IPS-18a (cell line): ENCODE results near the gene DDR1.

Experiments used
- H3K27ac ChIP-seq: one replicate; pipeline ENCODE4 v1.5.1; 2013; ENCODE audit warnings: low read length
- H3K27me3 ChIP-seq: one replicate; pipeline ENCODE4 v1.6.1; 2013; ENCODE audit warnings: mild to moderate bottlenecking, low read length; ENCODE audit not compliant: control insufficient read depth, insufficient read depth
- H3K36me3 ChIP-seq: one replicate; pipeline ENCODE4 v1.6.1; 2013; ENCODE audit warnings: low read depth, low read length; ENCODE audit not compliant: control insufficient read depth
- H3K4me1 ChIP-seq: one replicate; pipeline ENCODE4 v1.6.1; 2013; ENCODE audit warnings: low read depth, low read length; ENCODE audit not compliant: control insufficient read depth
- H3K4me3 ChIP-seq: one replicate; pipeline ENCODE4 v1.5.1; 2013; ENCODE audit warnings: low read length
- H3K9ac ChIP-seq: one replicate; pipeline ENCODE4 v1.6.1; 2013; ENCODE audit warnings: mild to moderate bottlenecking, low read length, moderate library complexity
- H3K9me3 ChIP-seq: one replicate; pipeline ENCODE4 v1.6.1; 2013; ENCODE audit warnings: low read depth, low read length; ENCODE audit not compliant: control insufficient read depth

Gene DDR1

GRCh38 chr6:30883685-30884520, at the start of gene DDR1:
Gene DDR1, plus strand, starts transcription at chr6:30884519. Its CDS starts 4,211 bp downstream, at chr6:30888730.
- Histone ChIP-seq H3K9me3 (no peaks in the 10 kb centered on the region), H3K4me3 (peak within 1 kb of the TSS; percentile 89), H3K36me3 (peaks cover 7% of the 10 kb centered on the region), H3K27me3 (no peaks in the 10 kb centered on the region), H3K27ac (peak within 1 kb of the TSS; percentile 87), H3K4me1 (peaks cover 54% of the 10 kb centered on the region), H3K9ac (peak within 1 kb of the TSS; percentile 74)

GRCh38 chr6:30834646-30835045, 49.7 kb upstream of the DDR1 start:
- H3K27ac ChIP-seq = no peak overlapping the region
- no peak overlapping the region for H3K9ac ChIP-seq
- H3K4me3 ChIP-seq = no peak overlapping the region
- no peaks in the 10 kb centered on the region for H3K27me3 ChIP-seq
- peaks cover 10% of the 10 kb centered on the region for H3K36me3 ChIP-seq
- H3K9me3 ChIP-seq = no peaks in the 10 kb centered on the region
- H3K4me1 ChIP-seq = peaks cover 12% of the 10 kb centered on the region

DNA sequence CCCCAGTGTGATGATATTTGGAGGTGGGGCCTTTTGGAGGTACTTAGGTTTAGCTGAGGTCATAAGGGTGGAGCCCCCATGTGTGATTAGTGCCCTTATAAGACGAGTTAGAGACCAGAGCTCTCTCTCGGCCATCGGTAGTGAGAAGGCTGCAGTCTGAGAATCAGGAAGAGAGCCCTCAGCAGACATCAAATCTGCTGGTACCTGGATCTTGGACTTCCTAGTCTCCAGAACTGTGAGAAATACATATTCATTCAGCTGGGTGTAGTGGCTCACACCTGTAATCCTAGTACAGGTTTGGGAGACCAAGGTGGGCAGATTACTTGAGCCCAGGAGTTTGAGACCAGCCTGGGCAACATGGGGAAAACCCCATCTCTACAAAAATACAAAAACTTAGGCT, 48.7 kb upstream of the DDR1 start:
- H3K4me3 ChIP-seq = no peak overlapping the region
- H3K4me1 ChIP-seq = peaks cover 11% of the 10 kb centered on the region
- no peak overlapping the region for H3K9ac ChIP-seq
- no peaks in the 10 kb centered on the region for H3K27me3 ChIP-seq
- H3K36me3 ChIP-seq = peaks cover 13% of the 10 kb centered on the region
- H3K27ac ChIP-seq = no peak overlapping the region
- H3K9me3 ChIP-seq = no peaks in the 10 kb centered on the region

GRCh38 chr6:30836431-30836866, 47.9 kb upstream of the DDR1 start:
- Histone ChIP-seq H3K27ac (no peak overlapping the region), H3K9me3 (no peaks in the 10 kb centered on the region), H3K27me3 (no peaks in the 10 kb centered on the region), H3K4me1 (peaks cover 16% of the 10 kb centered on the region), H3K9ac (no peak overlapping the region), H3K36me3 (peaks cover 13% of the 10 kb centered on the region), H3K4me3 (no peak overlapping the region)

DNA sequence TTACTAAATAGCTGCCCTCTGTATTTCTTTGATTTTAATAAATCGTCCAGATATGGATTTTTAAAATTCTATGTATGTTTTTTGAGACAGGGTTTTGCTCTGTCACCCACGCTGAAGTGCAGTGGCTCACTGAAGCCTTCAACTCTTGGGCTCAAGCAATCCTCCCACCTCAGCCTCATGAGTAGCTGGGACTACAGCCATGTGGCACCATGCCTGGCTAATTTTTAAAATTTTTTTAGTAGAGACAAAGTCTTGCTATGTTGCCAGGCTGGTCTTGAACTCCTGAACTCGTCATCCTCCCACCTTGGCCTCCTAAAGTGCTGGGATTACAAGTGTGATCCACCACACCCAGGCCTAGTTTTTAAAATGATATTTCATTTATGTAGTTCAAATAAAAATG, 47.4 kb upstream of the DDR1 start:
- Histone ChIP-seq H3K4me1 (peaks cover 19% of the 10 kb centered on the region), H3K27ac (no peak overlapping the region), H3K4me3 (no peak overlapping the region), H3K36me3 (peaks cover 13% of the 10 kb centered on the region), H3K9me3 (no peaks in the 10 kb centered on the region), H3K27me3 (no peaks in the 10 kb centered on the region), H3K9ac (no peak overlapping the region)

GRCh38 chr6:30837432-30837831, 46.9 kb upstream of the DDR1 start:
- Histone ChIP-seq H3K27ac (no peak overlapping the region), H3K9me3 (no peaks in the 10 kb centered on the region), H3K4me3 (no peak overlapping the region), H3K4me1 (peaks cover 20% of the 10 kb centered on the region), H3K27me3 (no peaks in the 10 kb centered on the region), H3K9ac (no peak overlapping the region), H3K36me3 (peaks cover 13% of the 10 kb centered on the region)

- no peak overlapping the region for H3K4me3 ChIP-seq
- H3K27ac ChIP-seq = no peak overlapping the region
- H3K9ac ChIP-seq = no peak overlapping the region
- peaks cover 13% of the 10 kb centered on the region for H3K36me3 ChIP-seq
- H3K4me1 ChIP-seq = peaks cover 20% of the 10 kb centered on the region
- no peaks in the 10 kb centered on the region for H3K27me3 ChIP-seq
- no peaks in the 10 kb centered on the region for H3K9me3 ChIP-seq
These were observed 46.4 kb upstream of the DDR1 start for GRCh38 chr6:30837870-30838269.

DNA sequence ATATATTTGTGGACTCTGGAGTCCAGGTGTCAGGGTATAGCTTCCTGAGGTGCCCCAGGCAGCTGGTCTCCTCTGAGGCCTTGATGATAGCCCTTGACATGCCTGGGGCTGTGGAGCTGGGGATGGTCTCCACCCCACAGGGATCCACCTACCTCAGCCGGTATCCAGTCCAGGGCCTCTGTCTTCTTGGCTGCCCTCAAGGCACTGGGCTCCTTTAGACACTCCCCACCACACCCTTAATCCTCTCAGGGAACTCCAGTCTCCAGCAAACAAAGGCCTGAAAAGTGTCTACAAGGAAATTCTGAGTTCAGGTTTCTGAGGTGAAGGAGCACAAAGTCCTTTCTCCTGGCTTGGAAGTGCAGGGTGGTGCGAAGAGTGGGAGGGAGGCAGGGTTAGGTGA, 44.6 kb upstream of the DDR1 start:
- no peak overlapping the region for H3K27ac ChIP-seq
- H3K9ac ChIP-seq = no peak overlapping the region
- H3K4me3 ChIP-seq = no peak overlapping the region
- H3K27me3 ChIP-seq = no peaks in the 10 kb centered on the region
- H3K4me1 ChIP-seq = peaks cover 35% of the 10 kb centered on the region
- H3K9me3 ChIP-seq = no peaks in the 10 kb centered on the region
- H3K36me3 ChIP-seq = peaks cover 26% of the 10 kb centered on the region

GRCh38 chr6:30840084-30840934, 44.0 kb upstream of the DDR1 start:
- Histone ChIP-seq H3K9me3 (no peaks in the 10 kb centered on the region), H3K4me1 (peaks cover 40% of the 10 kb centered on the region), H3K9ac (no peak overlapping the region), H3K27me3 (no peaks in the 10 kb centered on the region), H3K36me3 (peaks cover 26% of the 10 kb centered on the region), H3K27ac (no peak overlapping the region), H3K4me3 (no peak overlapping the region)

DNA sequence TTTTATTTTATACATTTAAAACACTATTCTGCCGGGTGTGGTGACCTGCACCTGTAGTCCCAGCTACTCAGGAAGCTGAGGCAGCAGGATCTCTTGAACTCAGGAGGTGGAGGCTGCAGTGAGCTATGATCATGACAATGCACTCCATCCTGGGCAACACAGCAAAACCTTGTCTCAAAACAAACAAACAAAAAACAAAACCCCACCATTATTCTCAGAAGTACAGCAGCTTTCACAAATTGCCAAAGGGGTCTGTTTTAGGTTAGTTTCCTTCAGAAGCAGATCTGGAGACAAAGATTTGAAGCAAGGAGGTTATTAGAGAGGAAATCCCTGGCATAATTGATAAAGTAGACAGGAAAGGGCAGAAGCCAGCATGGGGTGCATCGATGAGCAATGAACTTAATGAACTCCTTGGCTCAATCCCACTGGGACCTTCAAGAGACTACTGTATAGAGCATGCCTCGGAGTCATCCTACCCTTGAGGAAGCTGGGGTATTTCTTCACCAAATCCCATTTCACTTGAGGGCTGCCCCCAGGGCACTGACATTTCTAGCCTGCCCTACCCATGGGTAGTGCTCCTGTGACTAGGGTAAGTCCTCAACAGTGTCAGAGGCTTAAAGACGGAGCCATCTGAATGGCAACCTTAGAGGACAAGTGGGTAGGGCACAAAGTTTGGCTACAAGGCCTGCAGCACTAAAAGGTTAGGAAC, 43.2 kb upstream of the DDR1 start:
- no peak overlapping the region for H3K4me3 ChIP-seq
- H3K9me3 ChIP-seq = no peaks in the 10 kb centered on the region
- no peak overlapping the region for H3K27ac ChIP-seq
- H3K9ac ChIP-seq = no peak overlapping the region
- peaks cover 41% of the 10 kb centered on the region for H3K4me1 ChIP-seq
- no peaks in the 10 kb centered on the region for H3K27me3 ChIP-seq
- peaks cover 30% of the 10 kb centered on the region for H3K36me3 ChIP-seq
